Effector memory CD8-positive, alpha-beta T cell (primary cell): ENCODE results near the gene FBXW4.

Experiments used
- ATAC-seq: fragments of 150-1000 bp; cut with Tn5 transposase; replicated peaks from 2 replicates; pipeline ENCODE4 v1.10.0; 2021; ENCODE audit warnings: mild to moderate bottlenecking, moderate library complexity
- DNase-seq, 3 experiments: peaks; one replicate each; pipeline ENCODE4 v3.0.0; 2021
- H3K27ac Mint-ChIP-seq, 2 donors: one replicate each; pipeline ENCODE4 v1.8.0; 2022; ENCODE audit warnings: mild to moderate bottlenecking in 2 of 2, mixed read lengths in 2 of 2, moderate library complexity in 2 of 2
- H3K27me3 Mint-ChIP-seq, 2 donors: one replicate each; pipeline ENCODE4 v1.8.0; 2022; ENCODE audit warnings: mixed read lengths in 2 of 2
- H3K36me3 Mint-ChIP-seq: one replicate; pipeline ENCODE4 v1.8.0; 2022; ENCODE audit warnings: mild to moderate bottlenecking, moderate library complexity, mixed read lengths; ENCODE audit not compliant: insufficient read depth
- H3K4me1 Mint-ChIP-seq, 2 donors: one replicate each; pipeline ENCODE4 v1.8.0; 2022; ENCODE audit warnings: low read depth in 2 of 2, mixed read lengths in 2 of 2
- H3K4me3 Mint-ChIP-seq, 2 donors: one replicate each; pipeline ENCODE4 v1.8.0; 2022; ENCODE audit warnings: mild to moderate bottlenecking in 2 of 2, mixed read lengths in 2 of 2, moderate library complexity in 2 of 2
- H3K9me3 Mint-ChIP-seq, 2 donors: one replicate each; pipeline ENCODE4 v1.8.0; 2022; ENCODE audit warnings: mixed read lengths in 2 of 2

Gene FBXW4

DNA sequence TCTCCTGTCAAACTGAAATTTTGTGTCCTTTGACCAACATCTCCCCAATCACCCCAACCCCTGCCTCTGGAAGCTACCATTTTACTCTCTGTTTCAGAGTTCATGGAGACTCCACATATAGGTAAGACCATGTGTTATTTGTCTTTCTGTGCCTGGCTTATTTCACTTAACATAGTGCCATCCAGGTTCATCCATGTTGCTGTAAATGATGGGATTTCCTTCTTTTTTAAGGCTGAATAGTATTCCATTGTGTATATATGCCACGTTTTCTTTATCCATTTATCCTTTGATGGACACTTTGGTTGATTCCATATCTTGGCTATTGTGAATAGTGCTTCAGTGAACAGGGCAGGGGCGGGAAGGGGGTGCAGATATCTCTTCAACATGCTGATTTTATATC is 18.0 kb upstream of the FBXW4 start:
- ATAC-seq (no peak), DNase-seq (no peak)
- H3K4me3 Mint-ChIP-seq = no peak overlapping the region
- H3K27me3 Mint-ChIP-seq = peaks cover 23 to 25% of the 10 kb centered on the region in 2 donors
- no peaks in the 10 kb centered on the region for H3K4me1 Mint-ChIP-seq
- H3K36me3 Mint-ChIP-seq = no peaks in the 10 kb centered on the region
- H3K9me3 Mint-ChIP-seq = no peaks in the 10 kb centered on the region
- H3K27ac Mint-ChIP-seq = no peak overlapping the region

DNA sequence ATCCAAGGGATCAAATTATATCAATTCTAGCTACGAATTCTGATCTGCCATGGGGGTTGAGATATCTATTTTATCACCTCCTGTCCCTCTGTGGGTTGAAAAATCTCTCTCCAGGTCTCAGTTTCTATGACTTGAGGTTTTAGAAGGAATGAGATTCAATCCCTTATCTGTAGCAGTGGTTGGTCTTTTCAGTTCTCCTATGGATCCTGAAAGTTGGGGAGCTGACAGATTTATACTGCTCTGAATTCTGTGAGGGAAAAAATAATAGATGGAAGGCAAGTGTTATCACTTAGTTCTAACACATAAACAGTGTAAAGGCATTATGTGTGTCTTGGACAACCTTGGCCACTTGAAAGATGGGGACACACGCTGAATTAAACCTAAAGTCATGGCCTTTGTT is 15.8 kb upstream of the FBXW4 start:
- Mint-ChIP-seq H3K4me3 (no peak overlapping the region), H3K36me3 (no peaks in the 10 kb centered on the region), H3K27ac (no peak overlapping the region), H3K27me3 (peaks cover 43 to 47% of the 10 kb centered on the region in 2 donors), H3K4me1 (no peaks in the 10 kb centered on the region), H3K9me3 (no peaks in the 10 kb centered on the region)
- ATAC-seq = no peak
- DNase-seq = no peak

DNA sequence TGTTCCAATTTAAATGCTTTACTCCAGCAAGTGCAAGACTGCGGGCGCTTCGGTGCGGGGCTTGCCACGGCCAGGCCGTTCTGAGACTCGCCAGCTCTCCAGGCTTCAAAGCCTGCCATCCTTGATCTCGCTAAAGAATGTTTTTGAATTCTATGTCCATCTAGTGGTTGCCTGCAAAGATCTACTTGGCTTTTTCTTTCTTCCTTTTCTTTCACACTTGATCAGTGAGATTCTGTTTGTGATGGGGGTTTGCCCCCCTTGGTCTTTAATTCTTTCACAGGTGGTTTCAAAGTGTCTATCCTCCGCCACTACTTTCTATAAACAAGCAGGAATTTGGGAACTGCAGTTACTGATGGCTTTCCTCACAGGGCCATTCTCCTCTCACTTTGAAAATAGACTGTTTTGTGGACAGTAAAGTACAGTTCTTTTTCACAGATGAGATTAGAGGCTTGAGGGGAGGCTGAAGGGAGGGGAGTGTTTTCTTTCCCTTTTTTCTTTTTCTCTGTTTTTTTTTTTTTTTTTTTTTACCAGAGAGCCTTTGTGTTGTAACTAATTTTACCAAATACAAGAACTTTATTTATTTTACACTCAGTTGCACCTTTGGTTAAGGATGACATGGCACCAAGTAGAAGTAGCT is 15.2 kb upstream of the FBXW4 start:
- Mint-ChIP-seq H3K9me3 (no peaks in the 10 kb centered on the region), H3K27ac (no peak overlapping the region), H3K27me3 (peaks cover 49 to 53% of the 10 kb centered on the region in 2 donors), H3K4me3 (no peak overlapping the region), H3K4me1 (no peaks in the 10 kb centered on the region), H3K36me3 (no peaks in the 10 kb centered on the region)
- DNase-seq = no peak
- ATAC-seq = no peak

DNA sequence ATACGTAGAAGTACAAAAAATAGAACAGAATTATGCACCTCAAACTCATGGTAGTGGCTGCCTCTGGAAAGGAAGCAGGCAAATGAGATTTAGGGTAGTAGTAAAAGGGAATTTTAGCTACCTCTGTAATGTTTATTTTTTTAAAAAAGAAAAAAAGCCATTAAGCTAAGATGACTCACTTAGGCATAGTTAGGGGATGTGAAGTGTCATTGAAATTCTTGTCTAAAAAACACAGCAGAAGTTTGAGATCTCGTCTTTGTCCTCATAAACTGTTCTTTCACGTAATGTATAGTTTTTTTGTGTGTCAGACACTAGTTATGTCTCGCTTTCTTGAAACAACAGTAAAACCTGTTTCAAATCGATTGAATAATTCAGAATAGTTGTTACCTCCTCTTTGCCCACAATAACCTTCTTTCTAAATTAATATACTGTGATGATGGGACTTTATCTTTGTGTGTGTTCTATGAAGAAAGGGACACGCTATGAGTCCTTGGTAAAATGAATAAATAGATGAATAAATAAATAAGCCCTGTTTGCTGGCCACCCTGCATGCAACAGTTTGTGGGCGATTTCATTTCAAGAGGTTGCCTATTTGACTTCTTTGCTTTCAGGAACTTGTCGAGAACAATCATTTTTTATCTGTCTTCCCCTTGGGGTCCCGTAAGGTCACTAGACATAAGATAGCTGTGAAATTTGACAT is 14.5 kb upstream of the FBXW4 start:
- Mint-ChIP-seq H3K4me1 (no peaks in the 10 kb centered on the region), H3K4me3 (no peak overlapping the region), H3K27ac (no peak overlapping the region), H3K27me3 (peaks cover 54 to 58% of the 10 kb centered on the region in 2 donors), H3K36me3 (no peaks in the 10 kb centered on the region), H3K9me3 (no peaks in the 10 kb centered on the region)
- DNase-seq (no peak), ATAC-seq (no peak)

DNA sequence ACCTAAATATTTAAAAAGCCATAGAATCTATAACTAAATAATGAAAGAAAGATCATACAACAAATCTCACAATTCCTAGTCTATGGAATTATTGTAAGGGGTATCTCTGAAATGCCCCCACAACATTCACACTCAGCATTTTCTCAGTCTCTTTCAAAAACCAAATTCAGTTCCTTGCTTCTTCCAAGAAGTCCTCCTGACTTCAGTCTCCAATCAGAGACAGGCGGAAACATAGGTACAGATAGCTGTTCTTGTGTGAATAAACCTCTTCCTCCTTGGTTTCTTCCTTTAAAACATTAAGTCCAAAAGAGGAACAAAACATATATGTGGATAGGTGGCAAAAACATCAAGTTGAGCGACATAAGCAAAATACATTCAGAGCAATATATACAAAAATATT is 13.9 kb upstream of the FBXW4 start:
- Mint-ChIP-seq H3K9me3 (no peaks in the 10 kb centered on the region), H3K27me3 (peaks cover 59 to 63% of the 10 kb centered on the region in 2 donors), H3K27ac (no peak overlapping the region)

DNA sequence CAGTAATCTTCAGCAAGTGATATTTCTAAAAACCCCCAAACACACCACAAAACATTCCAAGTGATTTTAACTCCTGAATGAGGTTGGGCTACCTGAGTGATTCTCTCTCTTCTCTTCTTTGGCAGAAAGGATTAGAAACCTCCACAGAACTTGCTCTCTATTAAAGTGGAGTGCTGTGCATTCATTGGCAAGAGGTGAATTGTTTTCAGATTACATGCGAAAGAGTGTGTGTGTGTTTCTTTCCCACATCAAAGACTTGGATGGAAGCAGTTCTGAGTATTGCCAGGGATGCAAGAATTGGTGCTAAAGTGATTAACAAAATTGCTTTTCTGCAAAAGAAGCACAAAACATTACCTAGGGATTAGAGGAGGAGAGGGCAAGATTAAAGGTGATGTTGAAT is 13.1 kb upstream of the FBXW4 start:
- DNase-seq (no peak), ATAC-seq (no peak)
- peaks cover 59 to 63% of the 10 kb centered on the region in 2 donors for H3K27me3 Mint-ChIP-seq
- H3K36me3 Mint-ChIP-seq = no peaks in the 10 kb centered on the region
- no peak overlapping the region for H3K4me3 Mint-ChIP-seq
- H3K27ac Mint-ChIP-seq = no peak overlapping the region
- no peaks in the 10 kb centered on the region for H3K4me1 Mint-ChIP-seq
- no peaks in the 10 kb centered on the region for H3K9me3 Mint-ChIP-seq

More for the DNA sequence above, 13.9 kb upstream of the FBXW4 start:
- ATAC-seq = no peak
- no peak for DNase-seq
- Mint-ChIP-seq H3K36me3 (no peaks in the 10 kb centered on the region), H3K4me3 (no peak overlapping the region), H3K4me1 (no peaks in the 10 kb centered on the region)

DNA sequence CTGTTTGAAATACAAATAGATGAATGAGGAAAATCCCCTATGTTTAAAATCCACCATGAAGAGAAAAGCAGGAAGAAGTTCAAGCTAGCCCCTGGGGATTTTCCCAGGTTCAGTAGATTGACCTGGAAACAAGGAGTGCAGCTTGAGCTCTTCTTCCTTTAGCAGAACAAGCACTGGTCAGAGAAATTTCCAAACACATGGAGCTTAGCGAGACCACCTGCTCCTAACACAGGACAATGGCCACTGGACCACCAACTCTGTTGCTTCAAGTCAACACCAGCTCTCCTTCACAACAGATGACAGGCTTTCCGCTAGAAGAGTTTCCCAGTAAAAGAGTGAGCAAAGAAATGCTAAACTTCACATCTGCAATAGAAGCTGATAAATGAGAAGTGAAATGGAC is 9.4 kb upstream of the FBXW4 start:
- H3K4me1 Mint-ChIP-seq = no peaks in the 10 kb centered on the region
- DNase-seq = no peak
- H3K4me3 Mint-ChIP-seq = no peak overlapping the region
- ATAC-seq = no peak
- H3K36me3 Mint-ChIP-seq = no peaks in the 10 kb centered on the region
- peaks cover 48 to 51% of the 10 kb centered on the region in 2 donors for H3K27me3 Mint-ChIP-seq
- no peaks in the 10 kb centered on the region for H3K9me3 Mint-ChIP-seq
- no peak overlapping the region for H3K27ac Mint-ChIP-seq

DNA sequence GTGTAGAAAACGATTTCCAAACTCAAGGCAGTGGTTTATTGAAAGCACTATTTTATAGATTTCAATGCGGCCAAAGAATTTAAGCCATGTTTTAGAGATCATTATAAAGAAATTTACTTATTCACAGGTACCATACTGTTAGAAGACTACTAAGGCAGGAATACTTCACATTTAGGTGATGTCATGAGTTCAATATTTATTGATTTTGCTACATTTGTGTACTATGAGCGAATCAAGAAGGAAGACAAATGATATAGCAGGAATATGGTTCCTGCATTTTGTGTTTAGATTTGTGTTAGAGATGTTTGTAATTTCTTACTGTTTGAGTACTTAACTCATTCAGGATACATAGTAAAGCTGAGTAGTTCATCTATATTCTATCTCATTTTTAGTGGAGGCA is 1.7 kb upstream of the FBXW4 start:
- Mint-ChIP-seq H3K27ac (peak overlapping the region; percentile 53 to 61), H3K9me3 (no peaks in the 10 kb centered on the region), H3K36me3 (peaks cover 19% of the 10 kb centered on the region), H3K4me3 (no peak overlapping the region), H3K4me1 (peaks cover 10 to 14% of the 10 kb centered on the region in 2 donors), H3K27me3 (no peaks in the 10 kb centered on the region)
- DNase-seq (no peak), ATAC-seq (no peak)

DNA sequence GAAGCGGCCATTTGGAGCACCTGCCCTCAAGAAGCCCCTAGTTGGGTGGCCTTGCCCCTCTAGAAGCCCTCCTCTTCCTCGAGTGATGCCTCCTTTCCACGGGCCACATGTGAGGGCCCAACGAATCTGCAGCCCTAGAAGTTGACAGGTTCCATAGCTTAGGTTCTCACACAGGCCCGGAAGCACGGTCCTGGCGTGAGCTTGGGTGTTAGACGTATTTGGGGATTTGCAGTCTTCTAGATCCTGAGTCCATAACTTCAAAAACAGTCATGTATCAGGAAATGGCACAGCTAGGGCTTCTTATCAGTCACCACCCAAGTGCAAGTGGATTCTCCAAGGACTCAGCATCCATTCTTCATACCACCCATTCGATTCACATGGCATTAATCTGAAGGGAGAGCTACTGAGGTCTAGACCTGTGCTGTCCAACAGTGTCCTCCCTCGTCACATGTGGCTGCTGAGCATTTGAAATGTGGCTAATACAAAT is 477 bp upstream of the FBXW4 start:
- Mint-ChIP-seq H3K4me3 (peak overlapping the region; percentile 94 to 97), H3K4me1 (peaks cover 22% of the 10 kb centered on the region in 2 donors), H3K36me3 (peaks cover 19% of the 10 kb centered on the region), H3K27me3 (no peaks in the 10 kb centered on the region), H3K27ac (peak overlapping the region; percentile 98 to 100), H3K9me3 (no peaks in the 10 kb centered on the region)
- no peak for ATAC-seq
- DNase-seq = no peak

DNA sequence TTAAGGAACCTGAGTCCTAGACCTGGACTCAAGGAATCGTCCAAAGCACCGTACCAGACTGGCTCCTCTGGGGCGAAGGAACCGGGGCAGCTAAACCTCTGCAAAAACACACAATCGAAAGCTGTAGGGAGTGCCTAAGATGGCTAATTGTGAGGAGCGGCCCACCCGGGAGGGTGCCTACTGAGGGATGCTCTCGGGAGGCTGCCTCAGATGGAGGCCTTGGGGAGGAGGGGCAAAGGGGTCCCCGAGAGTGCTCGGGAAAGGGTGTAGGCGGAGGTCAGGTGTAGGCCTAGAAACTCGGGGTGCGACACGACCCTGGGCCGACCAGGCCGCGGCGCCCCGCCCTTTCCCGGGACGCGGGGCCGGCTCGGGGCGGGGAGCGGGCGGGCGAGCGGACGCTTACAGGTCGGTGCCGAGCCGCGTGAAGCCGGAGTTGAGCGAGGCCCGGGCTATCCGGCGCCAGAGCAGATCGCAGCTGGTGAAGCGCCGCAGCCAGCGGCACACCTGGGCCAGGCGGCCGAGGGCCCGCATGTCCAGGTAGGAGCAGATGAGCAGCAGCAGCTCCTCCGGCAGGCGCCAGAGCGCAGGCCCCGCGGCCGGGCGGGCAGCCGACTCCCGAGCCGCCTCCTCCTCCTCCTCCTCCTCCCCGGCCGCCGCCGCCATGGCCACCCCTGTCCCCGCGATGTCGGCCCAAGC is 844 bp downstream of the FBXW4 start:
- Mint-ChIP-seq H3K4me1 (peaks cover 27 to 32% of the 10 kb centered on the region in 2 donors), H3K9me3 (no peaks in the 10 kb centered on the region), H3K36me3 (peaks cover 23% of the 10 kb centered on the region), H3K4me3 (peak overlapping the region; percentile 94 to 97), H3K27me3 (no peaks in the 10 kb centered on the region), H3K27ac (peak overlapping the region; percentile 98 to 100)
- DNase-seq = peak; percentile 53 to 78 (median 68)
- peak; percentile 61 for ATAC-seq

DNA sequence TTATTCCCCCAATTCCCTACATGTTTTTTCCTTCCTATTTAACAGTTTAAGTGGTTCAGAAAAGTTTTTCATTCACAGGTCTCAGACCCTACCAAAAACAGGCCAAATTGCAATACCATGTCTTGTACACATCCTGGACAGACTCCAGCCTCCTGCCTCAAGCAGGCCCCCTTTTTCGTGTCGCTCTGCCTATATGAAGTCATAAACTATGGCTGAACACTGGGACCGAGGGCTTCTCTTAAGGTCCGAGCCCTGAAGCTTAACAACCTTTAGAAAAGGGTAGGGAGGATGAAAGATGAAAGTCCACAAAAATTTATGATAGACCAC is 1.4 kb downstream of the FBXW4 start:
- H3K4me3 Mint-ChIP-seq = peak overlapping the region; percentile 94 to 97
- ATAC-seq (peak; percentile 8), DNase-seq (peak in 1 of 3 experiments; percentile 14)
- H3K27me3 Mint-ChIP-seq = no peaks in the 10 kb centered on the region
- peak overlapping the region; percentile 98 to 100 for H3K27ac Mint-ChIP-seq
- peaks cover 27 to 32% of the 10 kb centered on the region in 2 donors for H3K4me1 Mint-ChIP-seq
- peaks cover 23% of the 10 kb centered on the region for H3K36me3 Mint-ChIP-seq
- H3K9me3 Mint-ChIP-seq = no peaks in the 10 kb centered on the region

DNA sequence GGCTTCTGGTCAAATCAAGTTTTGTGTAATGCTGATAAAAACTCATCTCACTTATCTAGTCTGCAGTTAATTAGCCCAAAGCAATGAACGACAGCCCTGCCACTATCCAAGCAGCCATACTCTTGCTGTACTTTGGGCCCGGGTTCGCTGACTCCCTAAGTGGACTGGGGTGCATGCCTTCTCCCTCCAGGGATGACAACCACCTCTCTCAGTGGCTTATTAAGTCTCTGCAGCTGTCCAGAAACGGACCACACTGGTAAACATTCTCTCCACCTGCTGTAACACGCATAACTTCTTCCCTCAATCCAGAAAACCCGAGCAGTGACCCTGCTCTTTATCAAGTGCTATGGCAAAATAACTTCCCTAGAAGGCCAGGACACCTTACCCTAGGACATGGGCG is 3.9 kb downstream of the FBXW4 start:
- peak overlapping the region in 1 of 2 donors; percentile 14 for H3K4me3 Mint-ChIP-seq
- peaks cover 43 to 53% of the 10 kb centered on the region in 2 donors for H3K4me1 Mint-ChIP-seq
- peaks cover 32% of the 10 kb centered on the region for H3K36me3 Mint-ChIP-seq
- H3K9me3 Mint-ChIP-seq = no peaks in the 10 kb centered on the region
- no peaks in the 10 kb centered on the region for H3K27me3 Mint-ChIP-seq
- no peak for DNase-seq
- no peak for ATAC-seq
- H3K27ac Mint-ChIP-seq = peak overlapping the region; percentile 77 to 98

DNA sequence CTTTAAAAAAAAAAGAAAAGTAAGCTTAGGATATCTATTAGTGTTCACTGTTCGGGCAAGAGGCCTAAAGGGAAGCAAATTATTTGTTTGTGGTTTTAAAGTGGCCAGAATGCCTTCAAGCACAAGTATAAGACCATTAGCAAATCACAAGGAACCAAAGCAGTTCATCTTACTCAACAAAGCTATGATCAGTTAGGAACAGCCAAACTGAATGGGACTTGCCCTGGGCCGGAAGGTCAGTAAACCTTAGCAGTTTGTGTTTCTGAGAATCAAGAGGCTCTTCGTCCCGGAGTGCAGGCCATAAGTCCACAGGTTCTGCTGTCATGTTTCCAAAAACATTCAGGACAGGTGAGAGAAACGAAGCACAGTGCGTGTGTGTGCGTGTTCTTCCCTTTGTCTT is 4.5 kb downstream of the FBXW4 start:
- Mint-ChIP-seq H3K27me3 (no peaks in the 10 kb centered on the region), H3K27ac (peak overlapping the region in 1 of 2 donors; percentile 88), H3K4me1 (peaks cover 43 to 57% of the 10 kb centered on the region in 2 donors), H3K36me3 (peaks cover 29% of the 10 kb centered on the region), H3K4me3 (no peak overlapping the region), H3K9me3 (no peaks in the 10 kb centered on the region)
- DNase-seq (no peak), ATAC-seq (no peak)
